HepG2 (cell line): ENCODE results near the gene SRRM2. TPM values are rescaled to one million over a fixed set of nuclear protein-coding genes. Genes with fewer than 3 reads are reported as not detected.
A peak's percentile ranks its signal among the peaks of the same experiment; 100 is the strongest.

Experiments
- CEBPZ ChIP-seq: IDR thresholded peaks from 2 replicates; pipeline ENCODE4 v1.6.1; 2012; ENCODE audit warnings: low read length, improper control_type of control experiment
- DDIT3 ChIP-seq: sonication (generic); formaldehyde crosslinking; IDR thresholded peaks from 2 replicates; pipeline ENCODE4 v1.4.0; 2020; ENCODE audit warnings: mild to moderate bottlenecking, missing genetic modification reagents
- ELF3 ChIP-seq: IDR thresholded peaks from 2 replicates; pipeline ENCODE4 v1.6.1; 2016; ENCODE audit warnings: missing genetic modification reagents, missing compliant biosample characterization
- FOSL1 ChIP-seq: sonication (generic); formaldehyde crosslinking; IDR thresholded peaks from 2 replicates; pipeline ENCODE4 v1.9.0; 2021; ENCODE audit warnings: missing genetic modification reagents, borderline replicate concordance
- JARID2 ChIP-seq: sonication (generic); formaldehyde crosslinking; IDR thresholded peaks from 2 replicates; pipeline ENCODE4 v1.8.1; 2023; ENCODE audit warnings: missing genetic modification reagents, inconsistent platforms; ENCODE audit not compliant: insufficient replicate concordance
- KLF16 ChIP-seq, 2 experiments: sonication (generic) in 1 of 2; formaldehyde crosslinking in 1 of 2; IDR thresholded peaks; 2 replicates each; pipeline versions ENCODE4 v1.6.1 to v1.8.0; 2016 to 2023; ENCODE audit warnings: missing genetic modification reagents in 2 of 2, missing compliant biosample characterization in 1 of 2
- KMT2A ChIP-seq: sonication (generic); formaldehyde crosslinking; IDR thresholded peaks from 2 replicates; pipeline ENCODE4 v1.4.0; 2020; ENCODE audit warnings: missing genetic modification reagents
- LRRFIP1 ChIP-seq: sonication (generic); formaldehyde crosslinking; conservative IDR thresholded peaks from 2 replicates; pipeline ENCODE4 v1.4.0; 2020; ENCODE audit warnings: missing genetic modification reagents
- MAX ChIP-seq: IDR thresholded peaks from 2 replicates; pipeline ENCODE4 v1.6.1; 2012; ENCODE audit warnings: inconsistent platforms
- RELA ChIP-seq: sonication (generic); formaldehyde crosslinking; IDR thresholded peaks from 2 replicates; pipeline ENCODE4 v1.4.0; 2020; ENCODE audit warnings: missing genetic modification reagents
- SIX1 ChIP-seq: sonication (generic); formaldehyde crosslinking; IDR thresholded peaks from 2 replicates; pipeline ENCODE4 v1.4.0; 2020; ENCODE audit warnings: missing genetic modification reagents, borderline replicate concordance
- SIX4 ChIP-seq: sonication (generic); formaldehyde crosslinking; IDR thresholded peaks from 2 replicates; pipeline ENCODE4 v1.4.0; 2020; ENCODE audit warnings: missing genetic modification reagents
- SRSF4 ChIP-seq: fragments of 200-400 bp; formaldehyde crosslinking; IDR thresholded peaks from one replicate; pipeline ENCODE4 v1.6.1; 2018; ENCODE audit warnings: mild to moderate bottlenecking, low read depth, low read length, moderate library complexity; ENCODE audit not compliant: poor library complexity, severe bottlenecking
- SRY ChIP-seq: sonication (generic); formaldehyde crosslinking; IDR thresholded peaks from 2 replicates; pipeline ENCODE4 v1.8.0; 2022; ENCODE audit warnings: mild to moderate bottlenecking, missing genetic modification reagents
- TFDP1 ChIP-seq: IDR thresholded peaks from 2 replicates; pipeline ENCODE4 v1.6.1; 2016; ENCODE audit warnings: missing compliant biosample characterization, missing genetic modification reagents, borderline replicate concordance
- THAP11 ChIP-seq: IDR thresholded peaks from 2 replicates; pipeline ENCODE4 v1.6.1; 2016; ENCODE audit warnings: missing biosample characterization, missing genetic modification reagents
- ZNF12 ChIP-seq: sonication (generic); formaldehyde crosslinking; IDR thresholded peaks from 2 replicates; pipeline ENCODE4 v1.5.0; 2020; ENCODE audit warnings: missing genetic modification reagents
- ZNF264 ChIP-seq: sonication (generic); formaldehyde crosslinking; IDR thresholded peaks from 2 replicates; pipeline ENCODE4 v1.4.0; 2020; ENCODE audit warnings: missing genetic modification reagents
- ZNF30 ChIP-seq: sonication (generic); formaldehyde crosslinking; IDR thresholded peaks from 2 replicates; pipeline ENCODE4 v1.5.0; 2020; ENCODE audit warnings: mild to moderate bottlenecking, missing genetic modification reagents
- ZNF558 ChIP-seq: sonication (generic); formaldehyde crosslinking; IDR thresholded peaks from 2 replicates; pipeline ENCODE4 v1.9.0; 2022; ENCODE audit warnings: mild to moderate bottlenecking, missing genetic modification reagents, borderline replicate concordance
- ZNF768 ChIP-seq: sonication (generic); formaldehyde crosslinking; IDR thresholded peaks from 2 replicates; pipeline ENCODE4 v1.4.0; 2020; ENCODE audit warnings: missing genetic modification reagents
- polyA plus RNA-seq, 8 experiments: library from polyadenylated mRNA; depleted of rRNA in 3 of 8; stranded (reverse) in 7 of 8; unstranded in 1 of 8; fragments of >200 nt; fragmentation: Illumina TruSeq in 4 of 8; extraction: Trizol in 4 of 8; gene quantifications; 2 replicates each; pipeline versions ENCODE4 v1.2.1 to v1.2.3, GENCODE V29; 2011 to 2016; ENCODE audit warnings: low read depth in 4 of 8, missing spikeins in 1 of 8, mixed read lengths in 1 of 8; ENCODE audit not compliant: insufficient read depth in 1 of 8
- total RNA-seq, 5 experiments: library from RNA; depleted of rRNA; stranded (reverse); fragments of >200 nt; fragmentation: Illumina TruSeq; extraction: Trizol; gene quantifications; 2 replicates each; pipeline ENCODE4 v1.2.3, GENCODE V29; 2016; ENCODE audit warnings: low read depth in 1 of 5

The SRRM2 gene
- total and polyA plus RNA-seq, 2 of the 13 experiments (the other 11 are each of a cell fraction or from before 2014, with no cell fraction given): 50.4 to 112 TPM

GRCh38 chr16:2777231-2777902 lies 24.9 kb downstream of the SRRM2 start, which contains the start of gene ELOB (continued):
- TF ChIP-seq SIX1 (no peak), THAP11 (CRISPR knock-in tag) (peak; percentile 86), MAX (peak; percentile 83), ZNF558 (CRISPR knock-in tag) (no peak), KMT2A (CRISPR knock-in tag) (0 out of 2 replicates have a peak, but pooled peaks have one; percentile 41), TFDP1 (CRISPR knock-in tag) (no peak), LRRFIP1 (CRISPR knock-in tag) (no peak), KLF16 (CRISPR knock-in tag; IDR thresholded peaks at IDR 0.05) (peak in 1 of 2 experiments; percentile 50; a peak in 1 of 4 replicates), RELA (no peak), DDIT3 (CRISPR knock-in tag) (no peak), SRSF4 (no peak), JARID2 (CRISPR knock-in tag) (no peak), SRY (CRISPR knock-in tag) (peak; percentile 59), ZNF30 (CRISPR knock-in tag) (peak; percentile 4; the same call in 1 of the 2 replicates), SIX4 (CRISPR knock-in tag) (no peak), ZNF264 (no peak), FOSL1 (CRISPR knock-in tag) (no peak), ZNF768 (no peak), CEBPZ (no peak), ELF3 (no peak), ZNF12 (no peak)
